B cell (primary cell): Measurements from ENCODE around the gene PARD3B. TPM values are rescaled to one million over a fixed set of nuclear protein-coding genes. Genes with fewer than 3 reads are reported as not detected.

ENCODE experiments used
- ATAC-seq: fragments of 200-7000 bp; cut with Tn5 transposase; one replicate; pipeline ENCODE4 v1.10.0; 2021; ENCODE audit warnings: low read depth, mild to moderate bottlenecking, moderate number of reproducible peaks, moderate library complexity
- CTCF ChIA-PET: fragments of 350-600 bp; sonication (Branson Sonifier 250); formaldehyde crosslinking; loops from one replicate; lab custom pipeline; 2021; ENCODE audit warnings: antibody characterized with exemption, inconsistent platforms; lab: Charles Lee
- POLR2A ChIA-PET: fragments of 350-600 bp; sonication (Branson Sonifier 250); formaldehyde crosslinking; loops from one replicate; lab custom pipeline; 2021; ENCODE audit warnings: antibody characterized with exemption; lab: Charles Lee
- DNase-seq: peaks from one replicate; pipeline ENCODE4 v3.0.0; 2013
- H2AFZ ChIP-seq: 2 replicates; pipeline ENCODE4 v1.6.1; 2012; ENCODE audit warnings: mild to moderate bottlenecking, low read depth, low read length; ENCODE audit not compliant: insufficient read depth, poor library complexity, severe bottlenecking
- H3K27ac ChIP-seq, 2 donors: 1 replicate in 1 of 2; 2 replicates in 1 of 2; pipeline ENCODE4 v1.5.1; 2012 to 2013; ENCODE audit warnings: low read length in 2 of 2, mild to moderate bottlenecking in 2 of 2, moderate library complexity in 1 of 2
- H3K27me3 ChIP-seq, 4 experiments: fragments of 200-600 bp in 1 of 4; sonication (generic) in 1 of 4; replicated peaks in 1 of 4; 1 replicate in 2 of 4; 2 replicates in 2 of 4; pipeline versions ENCODE4 v1.6.1 to v1.7.0; 2013 to 2016; ENCODE audit warnings: low read length in 3 of 4, mild to moderate bottlenecking in 2 of 4, mixed read lengths in 1 of 4, moderate library complexity in 1 of 4; ENCODE audit not compliant: insufficient read depth in 4 of 4, control insufficient read depth in 3 of 4; ENCODE audit errors: control extremely low read depth in 1 of 4
- H3K36me3 ChIP-seq, 2 experiments: replicated peaks in 1 of 2; 1 replicate in 1 of 2; 2 replicates in 1 of 2; pipeline versions ENCODE4 v1.6.1 to v1.7.1; 2013; ENCODE audit warnings: low read length in 1 of 2; ENCODE audit not compliant: insufficient read depth in 2 of 2, control insufficient read depth in 1 of 2; ENCODE audit errors: control extremely low read depth in 1 of 2, extremely low read depth in 1 of 2
- H3K4me1 ChIP-seq, 2 donors: fragments of 200-600 bp in 1 of 2; sonication (generic) in 1 of 2; 1 replicate in 1 of 2; 2 replicates in 1 of 2; pipeline versions ENCODE4 v1.5.1 to v1.6.1; 2013 to 2017; ENCODE audit warnings: low read length in 2 of 2; ENCODE audit not compliant: control insufficient read depth in 2 of 2, insufficient read depth in 2 of 2
- H3K4me2 ChIP-seq: replicated peaks from 2 replicates; pipeline ENCODE3; 2012; ENCODE audit warnings: mild to moderate bottlenecking, low read depth, low read length; ENCODE audit not compliant: poor library complexity, severe bottlenecking
- H3K4me3 ChIP-seq, 5 experiments: fragments of 200-600 bp in 1 of 5; sonication (generic) in 1 of 5; 1 replicate in 3 of 5; 2 replicates in 2 of 5; pipeline versions ENCODE4 v1.5.1 to v1.7.0; 2011 to 2016; ENCODE audit warnings: low read length in 4 of 5, mild to moderate bottlenecking in 4 of 5, low read depth in 2 of 5, control low read depth in 1 of 5, moderate library complexity in 1 of 5; ENCODE audit not compliant: insufficient read depth in 1 of 5; ENCODE audit errors: control extremely low read depth in 1 of 5, extremely low read depth in 1 of 5
- H3K79me2 ChIP-seq: fragments of 200-600 bp; sonication (generic); one replicate; pipeline ENCODE4 v1.6.0; 2016; ENCODE audit warnings: low read length; ENCODE audit not compliant: control insufficient read depth, insufficient read depth
- H3K9ac ChIP-seq: fragments of 200-600 bp; sonication (generic); 2 replicates; pipeline ENCODE4 v1.6.1; 2017; ENCODE audit warnings: mild to moderate bottlenecking, low read length, moderate library complexity
- H3K9me3 ChIP-seq, 3 donors: one replicate each; pipeline versions ENCODE4 v1.6.1 to v1.7.1; 2013; ENCODE audit warnings: low read length in 2 of 3; ENCODE audit not compliant: control insufficient read depth in 2 of 3, insufficient read depth in 1 of 3; ENCODE audit errors: control extremely low read depth in 1 of 3
- H4K20me1 ChIP-seq: 2 replicates; pipeline ENCODE4 v1.6.0; 2012; ENCODE audit warnings: mild to moderate bottlenecking, low read length; ENCODE audit not compliant: insufficient read depth, control insufficient read depth, poor library complexity, severe bottlenecking
- H3K27ac Mint-ChIP-seq: one replicate; pipeline ENCODE4 v1.8.0; 2021; ENCODE audit warnings: mixed read lengths
- H3K27me3 Mint-ChIP-seq: one replicate; pipeline ENCODE4 v1.8.0; 2021; ENCODE audit warnings: mixed read lengths
- H3K4me1 Mint-ChIP-seq: one replicate; pipeline ENCODE4 v1.8.0; 2021; ENCODE audit warnings: mixed read lengths
- H3K4me3 Mint-ChIP-seq: one replicate; pipeline ENCODE4 v1.8.0; 2021; ENCODE audit warnings: mixed read lengths
- H3K9me3 Mint-ChIP-seq: one replicate; pipeline ENCODE4 v1.8.0; 2022; ENCODE audit warnings: mixed read lengths; ENCODE audit not compliant: insufficient read depth
- CTCF ChIP-seq: fragments of 200-600 bp; IDR thresholded peaks from one replicate; pipeline ENCODE4 v1.8.0; 2022; ENCODE audit warnings: antibody characterized with exemption, mild to moderate bottlenecking
- EZH2 ChIP-seq: IDR thresholded peaks from 2 replicates; pipeline ENCODE4 v1.6.1; 2012; ENCODE audit warnings: borderline replicate concordance, low read depth, mild to moderate bottlenecking, moderate library complexity, low read length; ENCODE audit not compliant: insufficient read depth, poor library complexity, severe bottlenecking
- WGBS: methylation state at CpG from one replicate; pipeline ENCODE4 v1.1.5; 2013; ENCODE audit warnings: missing lambda C conversion rate; ENCODE audit not compliant: insufficient coverage; 5-methylcytosine and 5-hydroxymethylcytosine counted together
- intact Hi-C: fragments of 100-400 bp; cut with micrococcal nuclease; formaldehyde crosslinking; loops from one replicate; pipeline ENCODE4 v1.10.0; 2022
- polyA plus RNA-seq: library from polyadenylated mRNA; depleted of rRNA; stranded (reverse); fragments of >200 nt; gene quantifications from 2 replicates; pipeline ENCODE4 v1.2.3, GENCODE V29; 2012
- total RNA-seq, 2 donors: library from RNA; stranded (reverse); fragments of 120-200 nt in 1 of 2; gene quantifications; 1 replicate in 1 of 2; 2 replicates in 1 of 2; pipeline versions ENCODE4 v1.2.3 to v1.2.4, GENCODE V29; 2013 to 2022

PARD3B gene
- total and polyA plus RNA-seq, 2 donors (not counting 1 experiment from before 2014, with no cell fraction given): not detected

GRCh38 chr2:204982303-204982702 lies 437.0 kb downstream of the PARD3B start:
- Mint-ChIP-seq H3K4me3 (no peak overlapping the region), H3K27ac (no peak overlapping the region), H3K9me3 (no peaks in the 10 kb centered on the region), H3K4me1 (no peaks in the 10 kb centered on the region), H3K27me3 (no peaks in the 10 kb centered on the region)
- Histone ChIP-seq H2AFZ (no peak overlapping the region), H3K9me3 (peaks cover 0 to 2% (median 0%) of the 10 kb centered on the region in 3 donors), H3K27ac (no peak overlapping the region), H3K4me2 (no peak overlapping the region), H3K4me3 (no peak overlapping the region), H3K36me3 (no peaks in the 10 kb centered on the region), H4K20me1 (no peaks in the 10 kb centered on the region), H3K79me2 (no peaks in the 10 kb centered on the region), H3K4me1 (no peaks in the 10 kb centered on the region), H3K9ac (no peak overlapping the region), H3K27me3 (no peaks in the 10 kb centered on the region)
- TF ChIP-seq CTCF (no peak), EZH2 (no peak)
- intact Hi-C loops: no loop called here
- ATAC-seq (no peak), DNase-seq (no peak)
- ChIA-PET CTCF (no interaction called here), POLR2A (no interaction called here)
- 0% methylated on average over 1 of the region's 2 CpGs for WGBS

GRCh38 chr2:204984518-204984917 lies 439.2 kb downstream of the PARD3B start:
- Histone ChIP-seq H4K20me1 (no peaks in the 10 kb centered on the region), H3K79me2 (no peaks in the 10 kb centered on the region), H3K36me3 (no peaks in the 10 kb centered on the region), H3K4me3 (no peak overlapping the region), H3K27me3 (no peaks in the 10 kb centered on the region), H3K27ac (no peak overlapping the region), H3K9me3 (no peaks in the 10 kb centered on the region), H3K9ac (no peak overlapping the region), H3K4me1 (no peaks in the 10 kb centered on the region), H2AFZ (no peak overlapping the region), H3K4me2 (no peak overlapping the region)
- H3K4me1 Mint-ChIP-seq: no peaks in the 10 kb centered on the region
- H3K27ac Mint-ChIP-seq: no peak overlapping the region
- ChIA-PET CTCF (no interaction called here), POLR2A (no interaction called here)
- ATAC-seq: no peak
- no peak for TF ChIP-seq EZH2
- no peak for TF ChIP-seq CTCF
- DNase-seq: no peak
- no peaks in the 10 kb centered on the region for H3K27me3 Mint-ChIP-seq
- H3K9me3 Mint-ChIP-seq: no peaks in the 10 kb centered on the region
- no peak overlapping the region for H3K4me3 Mint-ChIP-seq
- intact Hi-C loops: no loop called here
- 100% methylated on average over 1 of the region's 3 CpGs for WGBS
